Stimulated activated CD8-positive, alpha-beta memory T cell treated with anti-CD3 and anti-CD28 coated beads, Interleukin-15, amount 100 ng/mL, for 1 hour (primary cell): Measurements from ENCODE around the gene RRP12.
"Not testable (repeated sequence)": the region's sequence is repeated elsewhere in the genome, so short reads cannot be mapped to it uniquely, and the experiment has no call there.

Experiments
- DNase-seq: peaks from one replicate; pipeline ENCODE4 v3.0.0-alpha.2; 2020; ENCODE audit warnings: low read depth

RRP12 gene

DNA sequence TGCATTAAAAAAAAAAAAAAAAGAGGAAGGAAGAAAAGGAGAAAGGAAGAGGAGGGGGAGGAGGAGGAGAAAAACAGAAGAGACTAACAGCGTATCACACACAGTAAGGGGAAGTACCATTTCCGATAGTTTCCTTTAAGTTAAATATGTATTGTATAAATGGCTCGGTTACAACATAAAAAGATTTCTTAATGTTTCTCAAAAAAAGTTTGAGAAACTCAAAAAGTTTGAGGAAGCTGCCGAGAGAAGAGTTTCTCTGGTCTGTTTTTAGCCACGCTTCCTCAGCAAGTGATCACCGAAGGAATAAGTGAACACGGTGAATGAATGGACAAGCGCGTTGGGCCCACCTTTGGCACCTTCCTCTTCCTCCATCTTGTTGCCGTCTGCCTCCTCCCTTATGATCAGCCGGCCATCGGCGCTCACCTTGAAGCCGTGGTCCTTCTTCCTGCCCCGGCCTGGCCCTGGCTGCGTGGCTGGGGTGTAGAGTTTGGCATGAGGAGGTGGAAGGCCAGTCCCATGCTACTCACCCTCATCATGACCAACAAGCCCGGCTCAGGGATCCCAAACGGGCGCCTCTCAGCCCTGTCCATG, 35.3 kb downstream of the RRP12 start:
- DNase-seq = no peak

DNA sequence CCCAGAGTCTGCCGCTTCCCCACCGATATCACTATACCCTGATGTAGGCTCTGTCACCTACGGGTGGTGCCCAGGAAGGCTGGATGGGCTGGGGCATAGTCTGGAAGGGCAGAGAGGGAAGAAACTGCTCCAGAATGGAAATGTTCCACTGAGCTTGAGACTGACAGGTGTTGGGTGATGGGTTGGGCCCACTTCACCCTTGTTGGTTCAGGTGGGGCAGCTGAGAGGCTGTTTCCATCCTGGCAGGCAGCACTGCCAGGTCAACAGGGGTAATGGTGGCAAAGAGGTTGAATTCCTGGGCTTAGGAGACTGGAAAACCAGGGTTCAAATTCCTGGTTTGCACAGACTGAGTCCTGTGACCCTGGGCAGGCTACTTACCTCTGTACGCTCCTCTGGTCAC, 38.1 kb downstream of the RRP12 start:
- no peak for DNase-seq

DNA sequence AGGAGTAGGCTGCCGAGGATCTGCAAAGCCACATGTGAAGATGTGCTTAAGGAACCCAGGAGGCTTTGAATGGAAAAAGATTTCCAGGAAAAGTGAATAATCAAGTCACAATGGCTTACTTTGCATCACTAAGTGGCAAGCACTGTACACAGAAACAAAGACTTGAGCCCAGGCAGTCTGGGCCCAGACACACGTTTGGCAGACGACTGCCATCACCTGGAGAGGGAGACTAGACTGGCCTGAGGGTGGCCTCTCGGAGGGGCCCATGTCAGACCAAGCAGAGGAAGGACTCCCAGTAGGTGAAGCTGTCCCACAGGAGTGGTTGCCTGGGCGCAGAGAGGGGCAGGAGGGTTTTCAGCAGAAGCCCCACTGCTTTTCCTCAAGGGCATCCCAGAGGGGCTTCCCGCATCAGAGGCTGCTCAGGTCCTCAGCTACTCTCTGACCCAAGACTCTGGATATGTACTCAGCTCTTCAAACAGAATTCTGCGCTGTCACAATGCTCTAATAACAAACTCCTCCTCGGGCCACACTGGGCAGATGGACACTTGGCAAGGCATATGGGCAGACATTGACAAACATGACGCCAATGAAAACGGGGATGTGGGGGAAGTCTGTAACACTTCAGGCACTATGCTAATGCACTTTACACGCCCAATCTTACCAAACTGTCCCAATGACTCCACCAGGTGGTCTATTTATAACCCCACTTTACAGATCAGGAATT, 38.7 kb downstream of the RRP12 start:
- DNase-seq = no peak

DNA sequence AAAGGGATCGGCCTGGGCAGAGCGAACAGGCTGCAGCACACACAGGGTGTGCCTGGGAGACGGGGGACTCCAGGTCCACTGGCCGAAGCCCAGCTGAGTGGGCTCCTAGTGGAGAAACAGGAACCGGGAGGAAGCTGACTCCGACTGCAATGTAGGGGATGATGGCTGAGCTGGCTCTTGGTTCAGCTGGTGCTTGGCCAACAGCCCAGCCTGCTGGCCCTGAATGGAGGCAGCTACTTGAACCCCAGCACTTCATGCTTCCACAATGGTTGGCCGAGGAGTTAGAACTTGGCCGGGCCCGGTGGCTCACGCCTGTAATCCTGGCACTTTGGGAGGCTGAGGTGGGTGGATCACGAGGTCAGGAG, 39.6 kb downstream of the RRP12 start:
- DNase-seq = no peak

DNA sequence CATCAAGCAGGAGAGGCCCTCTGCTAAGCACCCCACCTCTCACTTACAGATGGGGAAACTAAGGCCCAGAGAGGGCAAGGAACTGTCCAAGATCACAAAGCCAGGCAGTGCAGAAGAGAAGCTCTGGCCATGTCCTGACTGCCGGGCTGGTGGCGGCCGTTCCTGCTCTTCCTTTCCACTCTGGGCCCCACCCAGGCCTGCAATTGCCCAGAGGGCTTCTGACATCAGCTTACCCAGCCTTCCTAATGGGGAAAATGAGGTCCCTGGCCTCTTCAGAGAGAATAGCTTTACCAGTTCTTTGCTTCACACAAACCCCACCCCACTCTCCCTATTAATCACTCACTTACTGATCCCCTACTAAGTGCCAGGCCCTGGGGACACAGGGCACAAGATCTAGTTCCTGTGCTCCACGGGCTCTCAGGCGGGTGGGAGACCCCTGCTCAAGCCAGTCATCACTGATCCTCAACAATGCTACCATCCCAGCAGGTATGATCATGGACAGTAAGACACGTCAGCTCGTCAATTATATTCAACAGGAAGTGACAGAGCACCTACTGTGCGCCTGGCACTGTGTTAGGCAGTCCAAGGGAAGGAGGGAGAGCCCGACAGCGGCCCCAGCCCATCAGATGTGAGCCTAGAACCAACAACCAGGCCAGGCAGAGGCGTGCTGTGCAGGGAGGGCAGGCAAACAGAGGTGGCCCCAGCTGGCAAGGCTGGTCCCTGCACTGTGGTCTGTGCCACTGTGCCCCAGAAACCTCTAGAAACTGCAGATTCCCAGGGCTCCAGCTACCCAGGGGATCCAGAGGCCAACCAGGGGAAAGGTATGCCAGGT, 40.2 kb downstream of the RRP12 start:
- DNase-seq = no peak

DNA sequence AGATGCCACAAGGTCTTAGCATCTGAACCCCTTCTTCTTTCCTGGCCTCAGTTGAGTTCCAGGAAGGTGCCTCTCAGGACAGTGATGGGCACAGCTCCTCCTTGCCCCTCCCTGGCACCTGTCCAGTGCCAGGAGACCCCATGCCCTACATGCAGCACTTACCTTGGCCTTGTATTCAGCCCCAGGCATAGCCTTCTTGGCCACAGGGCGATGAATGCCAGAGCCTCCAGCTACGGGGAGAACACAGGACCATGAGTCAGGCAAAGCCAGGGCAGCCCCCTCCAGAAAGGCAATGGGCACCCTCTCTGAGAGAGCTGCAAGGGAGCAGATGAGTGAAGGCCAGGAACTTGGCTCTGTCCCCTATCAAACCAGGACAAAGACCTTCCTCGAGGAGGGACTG, 42.4 kb downstream of the RRP12 start:
- no peak for DNase-seq

DNA sequence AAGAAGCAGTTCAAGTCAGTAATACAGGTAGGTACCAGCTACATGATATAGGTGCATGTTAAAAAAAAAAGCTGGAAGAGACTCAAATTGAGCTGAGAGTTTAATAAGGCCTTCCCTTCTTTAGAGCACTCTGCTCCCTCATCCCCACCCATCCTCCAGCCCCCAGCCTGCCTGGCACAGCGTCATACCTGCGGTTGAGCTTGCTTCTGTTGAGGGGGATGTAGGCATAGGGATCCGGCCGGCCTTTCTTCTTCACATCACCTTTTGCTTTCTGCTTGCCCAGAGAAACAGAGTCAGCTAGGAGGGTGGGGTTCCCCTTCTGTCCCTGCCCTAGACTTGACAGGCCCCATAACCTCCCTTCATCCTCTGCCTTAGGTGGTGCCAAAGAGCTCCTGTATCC, 42.8 kb downstream of the RRP12 start:
- no peak for DNase-seq

DNA sequence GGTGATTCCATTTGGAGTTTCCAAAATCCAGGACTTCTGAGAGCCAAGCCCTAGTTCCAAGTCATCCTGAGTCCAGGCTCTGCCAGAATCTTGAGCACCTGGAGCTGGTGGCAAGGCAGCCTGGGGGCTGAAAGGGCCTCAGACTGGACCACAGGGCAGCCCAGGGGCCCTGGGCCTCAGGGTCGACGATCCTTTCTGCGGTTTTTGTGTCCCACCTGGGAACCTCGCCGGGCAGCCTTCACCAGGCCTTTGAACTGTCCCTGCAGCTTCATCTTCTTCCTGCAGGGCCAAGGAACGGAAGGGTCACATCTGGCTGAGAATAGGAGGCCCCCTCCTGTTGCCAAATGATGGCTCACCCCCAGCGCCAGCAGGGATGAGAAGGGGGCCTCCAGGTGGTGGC, 44.2 kb downstream of the RRP12 start:
- DNase-seq = no peak

DNA sequence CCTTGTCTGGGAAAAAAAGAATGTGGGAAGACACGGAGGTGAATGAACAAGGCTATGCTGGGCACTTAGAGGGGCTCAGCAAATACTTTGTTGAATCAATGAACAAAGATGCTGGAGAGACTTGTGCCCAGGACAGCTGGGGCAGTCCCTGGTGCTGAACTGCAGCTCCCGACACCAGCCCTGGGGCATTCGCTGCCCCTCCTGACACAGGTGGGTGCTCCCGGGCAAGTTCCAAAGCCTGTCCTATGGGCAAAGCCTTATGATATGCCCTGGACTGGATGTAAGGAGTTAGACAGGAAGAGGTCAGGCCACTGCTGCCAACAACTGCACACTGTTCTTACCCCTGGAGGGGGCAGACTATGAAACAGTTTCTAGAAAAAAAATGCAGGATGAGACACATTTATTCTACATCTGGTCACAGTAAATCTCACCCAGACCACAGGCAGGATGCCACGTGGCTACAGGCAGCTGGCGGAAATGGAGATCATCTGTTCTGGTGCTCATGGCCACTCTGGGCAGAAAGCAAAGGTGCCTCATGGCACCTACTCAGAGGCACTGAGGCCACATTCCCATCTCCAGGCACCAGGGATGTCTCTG, 44.7 kb downstream of the RRP12 start:
- no peak for DNase-seq

DNA sequence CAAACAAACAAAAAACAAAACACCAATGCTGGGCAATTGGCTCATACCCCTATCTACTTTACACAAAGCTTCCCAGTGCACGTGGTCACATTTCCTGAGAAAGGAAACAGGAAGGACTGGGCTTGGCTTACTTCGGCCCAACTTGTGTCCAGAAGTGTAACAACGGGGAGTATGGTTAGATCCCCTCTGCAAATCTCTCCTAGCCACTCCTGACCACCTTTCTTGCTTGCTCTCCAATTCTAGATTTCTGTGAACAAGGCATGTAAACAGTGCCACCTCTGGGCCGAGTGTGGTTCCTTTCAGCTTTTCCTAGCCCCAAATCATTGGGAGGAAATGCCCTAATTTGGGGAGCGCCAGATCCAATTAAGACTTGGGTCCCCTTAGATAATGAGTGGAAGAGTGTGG, 45.6 kb downstream of the RRP12 start:
- no peak for DNase-seq

DNA sequence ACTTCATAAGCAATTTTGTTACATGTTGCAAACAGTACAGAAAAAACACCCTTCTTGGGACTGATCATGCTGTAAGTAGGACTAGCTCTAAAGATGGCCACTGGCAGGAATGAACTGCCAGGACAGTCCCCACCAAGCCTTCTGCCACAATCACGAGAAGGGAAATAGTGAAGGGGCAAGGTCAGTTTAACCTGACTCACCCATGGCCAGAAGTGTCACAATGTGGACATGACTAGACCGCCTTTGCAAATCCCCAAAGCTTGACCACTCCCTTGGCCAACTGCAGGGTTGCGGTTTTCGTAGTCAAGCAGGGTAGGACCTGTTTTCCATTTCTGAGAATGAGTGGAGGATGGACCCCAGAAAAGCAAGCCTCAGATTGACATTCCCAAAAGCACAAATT, 47.2 kb downstream of the RRP12 start:
- DNase-seq = no peak

DNA sequence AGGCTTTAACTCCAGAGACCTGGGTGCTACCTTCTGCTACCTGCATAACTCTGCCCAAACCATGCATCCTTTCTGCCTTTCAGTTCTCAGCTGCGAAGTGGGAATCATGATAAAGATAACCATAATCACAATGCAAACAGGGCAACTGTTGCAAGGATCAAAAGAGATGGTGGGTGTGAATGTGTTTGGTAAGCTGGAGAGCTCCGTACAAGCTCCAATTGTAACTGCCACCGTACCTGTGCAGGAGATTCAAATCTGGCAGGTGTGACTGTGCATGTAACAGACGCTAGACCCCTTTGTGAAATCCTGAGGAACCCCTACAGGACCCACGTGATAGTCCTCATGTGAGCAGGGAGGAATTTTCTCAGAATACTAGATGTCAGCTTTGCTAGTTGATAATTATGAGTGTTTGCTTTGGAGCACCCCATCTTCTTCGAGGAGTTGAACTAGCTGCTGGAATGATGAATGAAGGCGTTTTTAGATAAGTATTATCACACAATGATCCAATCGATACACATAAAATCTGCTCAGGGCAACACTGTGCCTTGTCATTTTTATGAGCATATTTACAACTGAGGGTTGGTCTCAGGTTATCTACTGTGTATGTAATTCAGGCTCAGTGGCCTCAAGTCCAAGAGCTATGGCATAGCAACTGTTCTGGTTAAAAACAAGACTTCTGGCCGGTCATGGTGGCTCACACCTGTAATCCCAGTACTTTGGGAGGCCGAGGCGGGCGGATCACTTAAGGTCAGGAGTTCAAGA, 51.2 kb downstream of the RRP12 start:
- DNase-seq = no peak

DNA sequence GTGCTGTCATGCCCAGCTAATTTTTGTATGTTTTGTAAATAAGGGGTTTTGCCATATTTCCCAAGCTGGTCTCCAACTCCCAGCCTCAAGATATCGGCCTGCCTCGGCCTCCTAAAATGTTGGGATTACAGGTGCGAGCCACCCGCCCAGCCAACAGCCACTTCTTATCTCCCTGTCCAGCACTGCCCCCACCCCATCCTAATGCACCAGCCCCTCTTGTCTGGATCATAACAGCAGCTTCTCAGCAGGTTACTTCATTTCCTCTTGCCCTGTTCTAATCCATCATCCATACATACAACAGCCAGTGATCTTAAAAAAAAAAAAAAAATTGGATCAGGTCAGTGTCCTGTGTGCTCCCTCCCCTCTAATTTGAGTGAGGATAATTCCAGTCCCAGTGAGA, 53.8 kb downstream of the RRP12 start:
- no peak for DNase-seq

DNA sequence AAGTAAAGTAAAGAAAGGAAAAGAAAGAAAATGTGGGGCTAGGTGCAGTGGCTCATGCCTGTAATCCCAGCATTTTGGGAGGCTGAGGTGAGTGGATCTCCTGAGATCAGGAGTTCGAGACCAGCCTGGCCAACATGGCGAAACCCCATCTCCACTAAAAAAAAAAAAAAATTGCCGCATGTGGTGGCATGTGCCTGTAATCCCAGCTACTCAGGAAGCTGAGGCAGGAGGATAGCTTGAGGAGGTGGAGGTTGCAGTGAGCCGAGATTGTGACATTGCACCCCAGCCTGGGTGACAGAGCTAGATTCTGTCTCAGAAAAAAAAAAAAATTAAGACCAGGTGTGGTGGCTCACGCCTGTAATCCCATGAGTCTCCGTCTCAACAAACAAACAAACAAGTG, 57.5 kb downstream of the RRP12 start:
- DNase-seq = not testable (repeated sequence)

DNA sequence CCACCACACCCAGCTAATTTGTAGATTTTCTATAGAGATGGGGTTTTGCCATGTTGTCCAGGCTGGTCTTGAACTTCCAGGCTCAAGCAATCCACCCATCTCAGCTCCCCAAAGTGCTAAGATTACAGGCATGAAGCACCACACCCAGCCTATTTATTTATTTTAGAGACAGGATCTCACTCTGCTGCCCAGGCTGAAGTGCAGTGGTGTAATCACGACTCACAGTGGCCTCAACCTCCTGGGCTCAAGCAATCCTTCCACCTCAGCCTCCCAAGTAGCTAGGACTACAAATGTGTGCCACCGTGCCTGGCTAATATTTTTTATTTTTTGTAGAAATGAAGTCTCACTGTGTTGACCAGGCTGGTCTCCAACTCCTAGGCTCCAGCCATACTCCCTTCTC, 59.7 kb downstream of the RRP12 start:
- no peak for DNase-seq

DNA sequence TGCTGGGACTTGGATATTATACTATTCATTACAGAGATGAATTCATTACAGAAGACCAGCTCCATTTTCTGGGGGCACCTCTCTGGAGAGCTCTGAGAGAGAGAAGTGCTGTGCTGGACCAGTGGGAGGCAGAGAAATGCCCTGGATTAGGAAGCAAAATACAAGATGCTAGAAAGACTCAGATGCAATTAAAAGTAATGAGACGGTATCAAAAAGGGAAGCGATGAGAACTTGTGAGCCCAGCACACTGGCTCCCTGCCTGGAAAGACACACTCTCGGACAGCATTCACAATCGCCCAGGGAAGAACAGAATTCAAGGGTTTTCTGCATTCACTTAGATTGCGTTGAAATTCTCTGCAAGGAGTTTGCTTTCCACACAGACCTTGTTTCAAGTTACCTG, 63.1 kb downstream of the RRP12 start:
- no peak for DNase-seq

DNA sequence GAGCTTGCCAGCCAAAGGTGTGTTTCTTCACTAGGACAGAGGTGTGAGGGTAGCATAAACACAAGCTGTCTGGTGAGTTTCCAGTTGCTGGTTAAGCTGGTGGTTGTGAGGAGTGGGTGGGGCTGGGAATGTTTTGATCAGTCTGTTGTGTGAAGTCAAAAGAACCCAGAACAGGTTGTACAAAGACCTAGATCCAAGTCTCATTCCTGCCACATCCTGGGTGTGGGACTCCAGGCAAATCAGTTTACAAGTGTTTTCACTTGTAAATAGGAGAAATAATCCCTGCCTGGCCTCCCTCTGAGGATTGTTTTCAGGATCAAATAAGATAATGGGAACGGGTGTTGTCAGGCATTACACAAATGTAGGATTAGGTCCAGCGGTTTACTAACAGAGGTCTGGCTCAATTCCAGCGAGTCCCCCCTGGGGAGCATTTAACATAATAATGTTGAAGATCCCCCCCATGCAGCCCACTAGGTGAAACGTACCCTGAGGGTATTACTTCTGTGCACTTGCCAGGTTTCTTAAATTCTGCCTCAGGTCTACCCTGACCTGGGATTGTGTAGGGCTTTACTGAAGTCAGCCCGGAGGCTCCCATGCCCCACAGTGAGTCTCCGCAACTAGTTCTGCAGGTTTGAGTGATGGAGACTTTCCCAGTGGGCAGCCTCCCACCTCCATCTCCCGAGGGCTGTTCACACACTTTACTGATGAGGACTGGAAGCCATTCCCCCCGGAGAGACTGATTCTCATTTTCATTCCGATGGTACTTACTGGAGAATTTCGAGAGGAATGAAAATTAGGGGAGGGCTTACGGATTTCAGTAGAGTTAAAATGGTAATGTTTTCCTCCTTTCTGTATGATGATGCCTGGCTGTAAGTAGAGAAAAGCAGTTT, 64.0 kb downstream of the RRP12 start:
- no peak for DNase-seq

DNA sequence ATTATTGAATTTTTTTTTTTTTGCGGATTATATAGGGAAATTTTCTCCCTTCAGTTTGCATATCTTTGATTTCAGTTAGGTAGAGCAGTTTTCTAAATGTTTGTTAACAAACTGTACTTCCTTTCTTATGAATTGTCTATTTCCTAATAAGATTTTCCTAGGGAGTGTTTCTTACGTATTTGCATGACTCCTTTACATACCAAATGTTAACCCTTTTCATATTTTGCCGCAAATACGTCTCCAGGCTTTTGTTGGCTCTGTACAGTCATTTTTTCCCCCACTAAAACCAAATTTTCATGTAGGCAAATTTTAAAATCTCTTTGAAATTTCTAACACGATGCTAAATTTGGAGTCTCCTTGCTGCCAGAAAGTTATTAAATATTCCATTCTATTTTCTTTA, 64.7 kb downstream of the RRP12 start:
- no peak for DNase-seq

DNA sequence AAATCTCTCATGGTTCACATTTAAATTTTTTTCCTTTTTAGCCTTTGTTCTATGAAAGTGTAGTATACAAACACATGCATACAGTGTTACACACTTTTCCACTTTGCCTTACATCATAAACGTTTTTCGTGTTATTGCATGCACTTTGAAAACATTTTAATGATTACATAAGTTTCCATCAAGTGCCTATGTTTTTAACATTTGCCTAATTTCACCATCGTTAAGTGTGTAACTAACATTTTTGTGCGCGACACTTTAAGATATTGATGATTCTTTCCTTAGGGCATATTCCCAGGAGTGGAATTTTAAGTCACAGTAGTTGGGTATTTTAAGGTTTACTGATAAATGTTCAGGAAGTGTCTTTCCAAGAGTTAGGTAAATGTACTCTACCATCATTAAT, 65.1 kb downstream of the RRP12 start:
- DNase-seq = no peak

DNA sequence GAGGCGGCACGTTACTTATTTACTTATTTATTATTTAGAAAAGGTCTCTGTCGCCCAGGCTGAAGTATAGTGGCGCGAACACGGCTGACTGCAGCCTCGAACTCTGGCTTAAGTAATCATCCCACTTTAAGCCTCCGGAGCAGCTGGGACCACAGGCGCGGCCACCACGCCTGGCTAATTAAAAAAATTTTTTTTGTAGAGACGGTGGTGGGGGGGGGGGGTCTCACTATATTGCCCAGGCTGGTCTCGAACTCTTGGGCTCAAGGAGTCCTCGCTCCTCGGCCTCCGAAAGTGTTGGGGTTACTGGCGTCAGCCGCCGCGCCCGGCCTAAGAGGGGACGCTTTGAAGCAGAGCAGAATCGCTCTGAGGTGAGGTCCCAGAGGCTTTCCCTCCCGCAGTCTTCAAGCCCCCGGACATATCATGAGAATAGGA, 65.9 kb downstream of the RRP12 start:
- no peak for DNase-seq
